Left ventricle myocardium inferior (tissue), 1 donor: ENCODE measurements around the gene NELFB. TPM values are rescaled to one million over a fixed set of nuclear protein-coding genes. Genes with fewer than 3 reads are reported as not detected.

Experiments used
- DNase-seq: peaks from one replicate; pipeline ENCODE4 v3.0.0-alpha.2; 2020
- H3K27ac ChIP-seq: fragments of 200-600 bp; replicated peaks from 2 replicates; pipeline ENCODE4 v1.8.0; 2021
- H3K27me3 ChIP-seq: fragments of 200-600 bp; 2 replicates; pipeline ENCODE4 v1.8.0; 2021; ENCODE audit warnings: low read depth
- H3K36me3 ChIP-seq: fragments of 200-600 bp; 2 replicates; pipeline ENCODE4 v1.8.0; 2021
- H3K4me1 ChIP-seq: fragments of 200-600 bp; 2 replicates; pipeline ENCODE4 v1.8.0; 2021
- H3K4me3 ChIP-seq: fragments of 200-600 bp; 2 replicates; pipeline ENCODE4 v1.8.0; 2021; ENCODE audit warnings: mild to moderate bottlenecking, moderate library complexity
- H3K9me3 ChIP-seq: fragments of 200-600 bp; replicated peaks from 2 replicates; pipeline ENCODE4 v1.8.0; 2021
- CTCF ChIP-seq: fragments of 200-600 bp; IDR thresholded peaks from 2 replicates; pipeline ENCODE4 v1.8.0; 2021; ENCODE audit warnings: antibody characterized with exemption, mild to moderate bottlenecking, borderline replicate concordance
- intact Hi-C: fragments of 100-400 bp; cut with micrococcal nuclease; formaldehyde crosslinking; loops from one replicate; pipeline ENCODE4 v1.11.0; 2022
- total RNA-seq: library from RNA; stranded (reverse); fragmentation: NEBNext Ultra II Directional; extraction: Animal tissue kit (Norgen Biotek cat#: 25700); gene quantifications from one replicate; pipeline ENCODE4 v1.2.1, GENCODE V29; 2021
- donor health status: DM: no; HTN: yes; CAD: no; lungs with severe emphysema.

NELFB gene
- total RNA-seq, 1 donor from 2014 or later, result 35.2 TPM

GRCh38 chr9:137266585-137267453 lies 11.7 kb downstream of the NELFB start:
- no peak for DNase-seq
- intact Hi-C loops, result no loop called here
- Histone ChIP-seq H3K36me3 (peaks cover 62% of the 10 kb centered on the region), H3K27me3 (no peaks in the 10 kb centered on the region), H3K4me1 (peaks cover 67% of the 10 kb centered on the region), H3K27ac (no peak overlapping the region), H3K9me3 (no peaks in the 10 kb centered on the region), H3K4me3 (no peak overlapping the region)
- no peak for TF ChIP-seq CTCF

- Histone ChIP-seq H3K9me3 (no peaks in the 10 kb centered on the region), H3K27me3 (no peaks in the 10 kb centered on the region), H3K4me3 (peak overlapping the region; percentile 56), H3K4me1 (peaks cover 66% of the 10 kb centered on the region), H3K36me3 (peaks cover 68% of the 10 kb centered on the region), H3K27ac (peak overlapping the region; percentile 86)
- DNase-seq, result no peak
- intact Hi-C loops, result no loop called here
- no peak for TF ChIP-seq CTCF
Measured at GRCh38 chr9:137267933-137268355, 12.8 kb downstream of the NELFB start.

GRCh38 chr9:137268538-137269201 lies 13.5 kb downstream of the NELFB start:
- peaks cover 69% of the 10 kb centered on the region for H3K4me1 ChIP-seq
- no peak for TF ChIP-seq CTCF
- H3K36me3 ChIP-seq, result peaks cover 69% of the 10 kb centered on the region
- H3K4me3 ChIP-seq, result peak overlapping the region; percentile 56
- H3K27ac ChIP-seq, result peak overlapping the region; percentile 86
- intact Hi-C loops, result no loop called here
- no peaks in the 10 kb centered on the region for H3K27me3 ChIP-seq
- H3K9me3 ChIP-seq, result no peaks in the 10 kb centered on the region
- no peak for DNase-seq

GRCh38 chr9:137269231-137269772 lies 14.2 kb downstream of the NELFB start:
- Histone ChIP-seq H3K36me3 (peaks cover 62% of the 10 kb centered on the region), H3K27me3 (no peaks in the 10 kb centered on the region), H3K9me3 (no peaks in the 10 kb centered on the region), H3K4me1 (peaks cover 76% of the 10 kb centered on the region), H3K4me3 (peak overlapping the region; percentile 56), H3K27ac (peak overlapping the region; percentile 86)
- DNase-seq, result no peak
- intact Hi-C loops, result no loop called here
- no peak for TF ChIP-seq CTCF

GRCh38 chr9:137270929-137271695 lies 16.0 kb downstream of the NELFB start:
- Histone ChIP-seq H3K27ac (peak overlapping the region; percentile 73), H3K27me3 (no peaks in the 10 kb centered on the region), H3K4me1 (peaks cover 89% of the 10 kb centered on the region), H3K4me3 (no peak overlapping the region), H3K36me3 (peaks cover 47% of the 10 kb centered on the region), H3K9me3 (no peaks in the 10 kb centered on the region)
- no peak for TF ChIP-seq CTCF
- DNase-seq, result no peak
- intact Hi-C loops, result no loop called here
